Measurements from ENCODE around the gene SRRM1.

Gene SRRM1

DNA sequence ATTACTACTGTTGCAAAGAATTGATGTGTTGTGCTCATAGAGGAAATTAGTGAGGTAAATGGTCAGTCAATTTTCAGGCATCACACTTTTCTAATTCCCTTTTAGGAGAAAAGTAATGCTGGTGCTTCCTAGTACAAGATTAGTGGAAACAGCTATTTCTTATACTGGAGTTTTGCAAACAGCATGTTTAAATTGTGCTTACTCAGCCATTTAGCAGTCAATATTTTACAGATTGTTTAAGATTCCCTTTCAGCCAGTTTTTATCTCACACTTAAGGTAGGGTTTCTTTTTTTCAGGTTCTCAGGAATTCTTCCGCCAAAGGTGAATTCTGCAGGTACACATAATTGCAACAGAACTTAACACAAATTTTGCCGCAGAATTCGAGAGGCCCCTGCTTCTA lies 10.9 kb downstream of the SRRM1 start:
- H3K79me2 ChIP-seq (ENCODE audit: insufficient read depth, low read length), result peaks cover 8% of the 10 kb centered on the region; the same call in 1 of the 2 replicates
- TF ChIP-seq EZH2 (IDR thresholded peaks at IDR 0.05; ENCODE audit: borderline replicate concordance, low read length), result no peak
- TF ChIP-seq, protein P1, sequence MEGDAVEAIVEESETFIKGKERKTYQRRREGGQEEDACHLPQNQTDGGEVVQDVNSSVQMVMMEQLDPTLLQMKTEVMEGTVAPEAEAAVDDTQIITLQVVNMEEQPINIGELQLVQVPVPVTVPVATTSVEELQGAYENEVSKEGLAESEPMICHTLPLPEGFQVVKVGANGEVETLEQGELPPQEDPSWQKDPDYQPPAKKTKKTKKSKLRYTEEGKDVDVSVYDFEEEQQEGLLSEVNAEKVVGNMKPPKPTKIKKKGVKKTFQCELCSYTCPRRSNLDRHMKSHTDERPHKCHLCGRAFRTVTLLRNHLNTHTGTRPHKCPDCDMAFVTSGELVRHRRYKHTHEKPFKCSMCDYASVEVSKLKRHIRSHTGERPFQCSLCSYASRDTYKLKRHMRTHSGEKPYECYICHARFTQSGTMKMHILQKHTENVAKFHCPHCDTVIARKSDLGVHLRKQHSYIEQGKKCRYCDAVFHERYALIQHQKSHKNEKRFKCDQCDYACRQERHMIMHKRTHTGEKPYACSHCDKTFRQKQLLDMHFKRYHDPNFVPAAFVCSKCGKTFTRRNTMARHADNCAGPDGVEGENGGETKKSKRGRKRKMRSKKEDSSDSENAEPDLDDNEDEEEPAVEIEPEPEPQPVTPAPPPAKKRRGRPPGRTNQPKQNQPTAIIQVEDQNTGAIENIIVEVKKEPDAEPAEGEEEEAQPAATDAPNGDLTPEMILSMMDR (IDR thresholded peaks at IDR 0.05; ENCODE audit: low read length), result no peak
- peaks cover 95% of the 10 kb centered on the region for H3K36me3 ChIP-seq (ENCODE audit: insufficient read depth, low read length)
- H3K27me3 ChIP-seq (ENCODE audit: insufficient read depth, low read length), result no peaks in the 10 kb centered on the region
- no peak overlapping the region for H3K4me3 ChIP-seq (ENCODE audit: low read depth, low read length, poor library complexity, severe bottlenecking)
- H3K4me2 ChIP-seq (ENCODE audit: low read length), result no peak overlapping the region
- no peaks in the 10 kb centered on the region for H3K4me1 ChIP-seq (ENCODE audit: insufficient read depth, low read length, severe bottlenecking)
- H3F3A ChIP-seq (ENCODE audit: insufficient read depth, low read length), result no peaks in the 10 kb centered on the region; the same call in 1 of the 2 replicates
- H3K9me3 ChIP-seq (ENCODE audit: low read length), result no peaks in the 10 kb centered on the region
- H4K20me1 ChIP-seq (ENCODE audit: insufficient read depth, low read length), result peaks cover 3% of the 10 kb centered on the region; the same call in 1 of the 2 replicates
- no peak overlapping the region for H3K27ac ChIP-seq (ENCODE audit: low read depth, low read length, poor library complexity, severe bottlenecking)
- H3K9me2 ChIP-seq (ENCODE audit: low read depth, low read length), result no peaks in the 10 kb centered on the region
- H2AFZ ChIP-seq (ENCODE audit: low read length), result no peak overlapping the region
- H3K9ac ChIP-seq (ENCODE audit: low read length), result no peak overlapping the region

DNA sequence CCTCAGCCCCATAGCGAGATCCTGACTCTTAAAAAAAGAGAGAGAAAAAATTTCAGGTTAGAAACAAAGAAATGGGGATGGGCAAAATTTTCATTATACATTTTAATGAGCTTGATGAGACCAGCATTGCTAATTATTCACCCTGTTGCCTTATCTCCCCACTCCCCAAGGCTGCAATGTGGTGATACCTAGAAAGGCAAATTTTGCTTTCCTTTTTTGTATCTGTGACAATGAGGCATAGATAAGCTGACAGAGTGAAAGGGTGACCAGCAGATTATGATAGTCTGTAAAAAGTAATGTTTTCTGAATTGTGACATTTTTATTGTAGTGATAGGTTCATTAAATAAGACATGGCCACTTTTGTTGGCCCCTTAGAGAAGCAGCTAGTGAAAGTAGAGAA lies 12.9 kb downstream of the SRRM1 start:
- Histone ChIP-seq H3K27ac (ENCODE audit: low read depth, low read length, poor library complexity, severe bottlenecking) (no peak overlapping the region), H3K36me3 (ENCODE audit: insufficient read depth, low read length) (peaks cover 94% of the 10 kb centered on the region), H3K9me3 (ENCODE audit: low read length) (no peaks in the 10 kb centered on the region), H3K4me3 (ENCODE audit: low read depth, low read length, poor library complexity, severe bottlenecking) (no peak overlapping the region), H3K27me3 (ENCODE audit: insufficient read depth, low read length) (no peaks in the 10 kb centered on the region), H3F3A (ENCODE audit: insufficient read depth, low read length) (no peaks in the 10 kb centered on the region; the same call in 1 of the 2 replicates), H3K9me2 (ENCODE audit: low read depth, low read length) (no peaks in the 10 kb centered on the region), H3K4me2 (ENCODE audit: low read length) (no peak overlapping the region), H3K79me2 (ENCODE audit: insufficient read depth, low read length) (peaks cover 8% of the 10 kb centered on the region), H2AFZ (ENCODE audit: low read length) (no peak overlapping the region), H3K9ac (ENCODE audit: low read length) (no peak overlapping the region), H4K20me1 (ENCODE audit: insufficient read depth, low read length) (no peaks in the 10 kb centered on the region), H3K4me1 (ENCODE audit: insufficient read depth, low read length, severe bottlenecking) (no peaks in the 10 kb centered on the region)
- TF ChIP-seq EZH2 (IDR thresholded peaks at IDR 0.05; ENCODE audit: borderline replicate concordance, low read length), result no peak
- TF ChIP-seq, protein P1 (IDR thresholded peaks at IDR 0.05; ENCODE audit: low read length), result no peak

DNA sequence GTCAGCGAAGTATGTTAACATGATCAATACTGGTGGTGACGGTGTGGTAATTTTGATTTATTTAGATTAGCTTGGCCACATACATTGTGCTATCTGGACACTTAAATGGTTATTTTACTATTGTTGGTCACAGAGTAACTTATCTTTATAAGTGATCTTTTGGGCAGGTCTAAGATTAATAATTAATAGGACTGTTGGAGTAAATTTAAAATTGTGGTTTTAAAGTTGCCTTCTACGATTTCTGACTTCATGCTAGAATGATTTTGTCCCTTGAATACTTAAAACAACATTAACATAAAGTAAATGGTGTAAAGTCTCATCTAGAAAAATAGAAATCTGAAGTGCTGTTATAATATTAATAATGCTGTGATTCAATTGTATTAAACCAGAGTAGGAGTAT lies 14.7 kb downstream of the SRRM1 start:
- H3K27ac ChIP-seq (ENCODE audit: low read depth, low read length, poor library complexity, severe bottlenecking), result no peak overlapping the region
- no peaks in the 10 kb centered on the region for H3F3A ChIP-seq (ENCODE audit: insufficient read depth, low read length)
- H3K9me3 ChIP-seq (ENCODE audit: low read length), result no peaks in the 10 kb centered on the region
- TF ChIP-seq, protein P1 (IDR thresholded peaks at IDR 0.05; ENCODE audit: low read length), result no peak
- TF ChIP-seq EZH2 (IDR thresholded peaks at IDR 0.05; ENCODE audit: borderline replicate concordance, low read length), result no peak
- no peak overlapping the region for H3K9ac ChIP-seq (ENCODE audit: low read length)
- H3K4me1 ChIP-seq (ENCODE audit: insufficient read depth, low read length, severe bottlenecking), result no peaks in the 10 kb centered on the region
- peaks cover 98% of the 10 kb centered on the region for H3K36me3 ChIP-seq (ENCODE audit: insufficient read depth, low read length)
- no peak overlapping the region for H3K4me3 ChIP-seq (ENCODE audit: low read depth, low read length, poor library complexity, severe bottlenecking)
- no peaks in the 10 kb centered on the region for H3K27me3 ChIP-seq (ENCODE audit: insufficient read depth, low read length)
- H2AFZ ChIP-seq (ENCODE audit: low read length), result no peak overlapping the region
- H3K79me2 ChIP-seq (ENCODE audit: insufficient read depth, low read length), result peaks cover 8% of the 10 kb centered on the region
- no peak overlapping the region for H3K4me2 ChIP-seq (ENCODE audit: low read length)
- no peaks in the 10 kb centered on the region for H4K20me1 ChIP-seq (ENCODE audit: insufficient read depth, low read length)
- H3K9me2 ChIP-seq (ENCODE audit: low read depth, low read length), result no peaks in the 10 kb centered on the region
